Caco-2 (cell line): ENCODE measurements around the gene ARID2. TPM values are rescaled to one million over a fixed set of nuclear protein-coding genes. Genes with fewer than 3 reads are reported as not detected.

ENCODE experiments used
- BruUV-seq: library from RNA; stranded (reverse); fragments of 400-500 nt; replicated peaks from 2 replicates; lab custom pipeline; 2021; lab: Mats Ljungman, UMichigan
- CTCF ChIA-PET: fragments of 300-600 bp; sonication (Branson Sonifier 250); formaldehyde crosslinking; loops from one replicate; lab custom pipeline; 2022; ENCODE audit warnings: antibody characterized with exemption; lab: Charles Lee
- POLR2A ChIA-PET: fragments of 300-600 bp; sonication (Branson Sonifier 250); formaldehyde crosslinking; loops from one replicate; lab custom pipeline; 2022; ENCODE audit warnings: antibody characterized with exemption; lab: Charles Lee
- DNase-seq, 2 experiments: peaks; one replicate each; pipeline versions ENCODE4 v3.0.0 to v3.0.0-alpha.2; 2020 to 2022
- H3K27me3 ChIP-seq: replicated peaks from 2 replicates; pipeline ENCODE4 v1.6.0; 2011; ENCODE audit warnings: low read length; ENCODE audit not compliant: control insufficient read depth, insufficient read depth
- H3K36me3 ChIP-seq: 2 replicates; pipeline ENCODE4 v1.5.1; 2011; ENCODE audit warnings: low read length; ENCODE audit not compliant: control insufficient read depth, insufficient read depth
- H3K4me1 ChIP-seq: fragments of 250-450 bp; sonication (Bioruptor Pico); 2 replicates; pipeline ENCODE4 v1.5.1; 2020; ENCODE audit warnings: mild to moderate bottlenecking
- H3K4me3 ChIP-seq: 2 replicates; pipeline ENCODE4 v1.5.1; 2011; ENCODE audit warnings: low read depth, mild to moderate bottlenecking, control low read depth, low read length
- H3K9me3 ChIP-seq: fragments of 250-450 bp; sonication (Bioruptor Pico); 2 replicates; pipeline ENCODE4 v1.5.1; 2020; ENCODE audit warnings: mild to moderate bottlenecking, moderate library complexity
- H3K27ac Mint-ChIP-seq: one replicate; pipeline ENCODE4 v1.8.0; 2022; ENCODE audit warnings: mixed read lengths; ENCODE audit not compliant: unreplicated experiment
- H3K27me3 Mint-ChIP-seq: one replicate; pipeline ENCODE4 v1.8.0; 2022; ENCODE audit warnings: mixed read lengths; ENCODE audit not compliant: insufficient read depth, unreplicated experiment
- H3K36me3 Mint-ChIP-seq: one replicate; pipeline ENCODE4 v1.8.0; 2022; ENCODE audit warnings: mild to moderate bottlenecking, mixed read lengths; ENCODE audit not compliant: insufficient read depth, unreplicated experiment
- H3K4me1 Mint-ChIP-seq: one replicate; pipeline ENCODE4 v1.8.0; 2022; ENCODE audit warnings: low read depth, mixed read lengths; ENCODE audit not compliant: unreplicated experiment
- H3K4me3 Mint-ChIP-seq: one replicate; pipeline ENCODE4 v1.8.0; 2022; ENCODE audit warnings: mild to moderate bottlenecking, moderate library complexity, mixed read lengths; ENCODE audit not compliant: unreplicated experiment
- H3K9me3 Mint-ChIP-seq: one replicate; pipeline ENCODE4 v1.8.0; 2022; ENCODE audit warnings: mixed read lengths; ENCODE audit not compliant: unreplicated experiment
- intact Hi-C: fragments of 100-400 bp; cut with micrococcal nuclease; formaldehyde crosslinking; loops from one replicate; pipeline ENCODE4 v1.10.0; 2022; ENCODE audit not compliant: unreplicated experiment
- total RNA-seq: library from RNA; stranded (reverse); gene quantifications from 2 replicates; pipeline ENCODE4 v1.2.3, GENCODE V29; 2022
- TF ChIP-seq, protein P1 (sequence below), 2 experiments: fragments of 200-600 bp in 1 of 2; IDR thresholded peaks; 1 replicate in 1 of 2; 2 replicates in 1 of 2; pipeline versions ENCODE4 v1.5.1 to v1.8.0; 2011 to 2022; ENCODE audit warnings: antibody characterized with exemption in 1 of 2, control low read depth in 1 of 2, inconsistent platforms in 1 of 2, low read depth in 1 of 2, low read length in 1 of 2, mild to moderate bottlenecking in 1 of 2, moderate library complexity in 1 of 2; ENCODE audit not compliant: insufficient read depth in 1 of 2, severe bottlenecking in 1 of 2, unreplicated experiment in 1 of 2

The ARID2 gene
- total RNA-seq, 1 experiment from 2014 or later, result 53.9 TPM

DNA sequence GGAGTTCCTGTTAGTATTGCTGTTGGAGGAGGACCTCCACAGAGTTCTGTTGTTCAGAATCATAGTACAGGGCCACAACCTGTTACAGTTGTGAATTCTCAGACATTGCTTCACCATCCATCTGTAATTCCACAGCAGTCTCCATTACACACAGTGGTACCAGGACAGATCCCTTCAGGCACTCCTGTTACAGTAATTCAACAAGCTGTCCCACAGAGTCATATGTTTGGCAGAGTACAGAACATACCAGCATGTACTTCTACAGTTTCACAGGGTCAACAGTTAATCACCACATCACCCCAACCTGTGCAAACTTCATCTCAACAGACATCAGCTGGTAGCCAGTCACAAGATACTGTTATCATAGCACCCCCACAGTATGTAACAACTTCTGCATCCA lies 120.8 kb downstream of the ARID2 start:
- no peaks in the 10 kb centered on the region for H3K4me1 Mint-ChIP-seq
- BruUV-seq, result no TSS peak
- intact Hi-C loops, result no loop called here

DNA sequence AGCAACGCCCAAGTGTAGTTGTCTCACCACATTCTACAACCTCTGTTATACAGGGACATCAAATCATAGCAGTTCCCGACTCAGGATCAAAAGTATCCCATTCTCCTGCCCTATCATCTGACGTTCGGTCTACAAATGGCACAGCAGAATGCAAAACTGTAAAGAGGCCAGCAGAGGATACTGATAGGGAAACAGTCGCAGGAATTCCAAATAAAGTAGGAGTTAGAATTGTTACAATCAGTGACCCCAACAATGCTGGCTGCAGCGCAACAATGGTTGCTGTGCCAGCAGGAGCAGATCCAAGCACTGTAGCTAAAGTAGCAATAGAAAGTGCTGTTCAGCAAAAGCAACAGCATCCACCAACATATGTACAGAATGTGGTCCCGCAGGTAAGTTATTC lies 123.0 kb downstream of the ARID2 start:
- no peaks in the 10 kb centered on the region for H3K4me1 ChIP-seq
- H3K4me3 ChIP-seq, result no peak overlapping the region
- H3K9me3 ChIP-seq, result no peaks in the 10 kb centered on the region
- CTCF ChIA-PET, result no interaction called here
- H3K4me1 Mint-ChIP-seq, result no peaks in the 10 kb centered on the region
- no peaks in the 10 kb centered on the region for H3K27me3 ChIP-seq
- no peak overlapping the region for H3K4me3 Mint-ChIP-seq
- TF ChIP-seq, protein P1, sequence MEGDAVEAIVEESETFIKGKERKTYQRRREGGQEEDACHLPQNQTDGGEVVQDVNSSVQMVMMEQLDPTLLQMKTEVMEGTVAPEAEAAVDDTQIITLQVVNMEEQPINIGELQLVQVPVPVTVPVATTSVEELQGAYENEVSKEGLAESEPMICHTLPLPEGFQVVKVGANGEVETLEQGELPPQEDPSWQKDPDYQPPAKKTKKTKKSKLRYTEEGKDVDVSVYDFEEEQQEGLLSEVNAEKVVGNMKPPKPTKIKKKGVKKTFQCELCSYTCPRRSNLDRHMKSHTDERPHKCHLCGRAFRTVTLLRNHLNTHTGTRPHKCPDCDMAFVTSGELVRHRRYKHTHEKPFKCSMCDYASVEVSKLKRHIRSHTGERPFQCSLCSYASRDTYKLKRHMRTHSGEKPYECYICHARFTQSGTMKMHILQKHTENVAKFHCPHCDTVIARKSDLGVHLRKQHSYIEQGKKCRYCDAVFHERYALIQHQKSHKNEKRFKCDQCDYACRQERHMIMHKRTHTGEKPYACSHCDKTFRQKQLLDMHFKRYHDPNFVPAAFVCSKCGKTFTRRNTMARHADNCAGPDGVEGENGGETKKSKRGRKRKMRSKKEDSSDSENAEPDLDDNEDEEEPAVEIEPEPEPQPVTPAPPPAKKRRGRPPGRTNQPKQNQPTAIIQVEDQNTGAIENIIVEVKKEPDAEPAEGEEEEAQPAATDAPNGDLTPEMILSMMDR (IDR thresholded peaks at IDR 0.05; ENCODE audit: insufficient read depth in 1 of 2, low read depth in 1 of 2, low read length in 1 of 2, severe bottlenecking in 1 of 2, unreplicated experiment in 1 of 2), result no peak
- POLR2A ChIA-PET, result no interaction called here
- peaks cover 47% of the 10 kb centered on the region for H3K36me3 Mint-ChIP-seq
- H3K27ac Mint-ChIP-seq, result no peak overlapping the region
- H3K9me3 Mint-ChIP-seq, result no peaks in the 10 kb centered on the region
- BruUV-seq, result no TSS peak
- intact Hi-C loops, result no loop called here
- peaks cover 7% of the 10 kb centered on the region for H3K36me3 ChIP-seq
- H3K27me3 Mint-ChIP-seq, result no peaks in the 10 kb centered on the region
- no peak for DNase-seq

More for the DNA sequence above, 120.8 kb downstream of the ARID2 start:
- Histone ChIP-seq H3K9me3 (no peaks in the 10 kb centered on the region), H3K36me3 (peaks cover 7% of the 10 kb centered on the region), H3K4me3 (no peak overlapping the region), H3K27me3 (no peaks in the 10 kb centered on the region), H3K4me1 (no peaks in the 10 kb centered on the region)
- DNase-seq, result no peak
- no peaks in the 10 kb centered on the region for H3K27me3 Mint-ChIP-seq
- no peak overlapping the region for H3K27ac Mint-ChIP-seq
- CTCF ChIA-PET, result no interaction called here
- TF ChIP-seq, protein P1 (IDR thresholded peaks at IDR 0.05; ENCODE audit: insufficient read depth in 1 of 2, low read depth in 1 of 2, low read length in 1 of 2, severe bottlenecking in 1 of 2, unreplicated experiment in 1 of 2), result no peak
- H3K4me3 Mint-ChIP-seq, result no peak overlapping the region
- POLR2A ChIA-PET, result no interaction called here
- H3K36me3 Mint-ChIP-seq, result peaks cover 55% of the 10 kb centered on the region
- H3K9me3 Mint-ChIP-seq, result no peaks in the 10 kb centered on the region

DNA sequence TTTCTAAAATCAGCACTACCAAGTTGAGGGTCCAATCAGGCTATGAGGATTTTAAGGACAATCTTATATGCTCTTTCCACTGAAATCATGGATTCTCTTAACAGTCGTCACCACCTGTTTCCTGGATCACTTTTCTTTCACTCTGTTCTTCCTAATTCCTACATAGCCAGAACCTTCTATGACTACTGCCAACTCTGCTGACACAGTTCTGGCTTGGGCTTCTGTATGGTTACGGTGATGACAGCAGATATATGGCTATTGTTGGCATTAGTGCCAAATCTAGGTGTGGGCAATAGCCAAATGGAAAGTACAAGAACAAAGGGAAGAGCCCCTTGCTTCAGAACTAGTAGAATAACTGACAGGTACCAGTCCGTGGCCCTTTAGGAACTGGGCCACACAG lies 124.0 kb downstream of the ARID2 start:
- TF ChIP-seq, protein P1 (IDR thresholded peaks at IDR 0.05; ENCODE audit: insufficient read depth in 1 of 2, low read depth in 1 of 2, low read length in 1 of 2, severe bottlenecking in 1 of 2, unreplicated experiment in 1 of 2), result no peak
- CTCF ChIA-PET, result no interaction called here
- BruUV-seq, result no TSS peak
- Histone ChIP-seq H3K27me3 (no peaks in the 10 kb centered on the region), H3K4me1 (no peaks in the 10 kb centered on the region), H3K4me3 (no peak overlapping the region), H3K9me3 (no peaks in the 10 kb centered on the region), H3K36me3 (peaks cover 7% of the 10 kb centered on the region)
- H3K4me3 Mint-ChIP-seq, result no peak overlapping the region
- no peak for DNase-seq
- POLR2A ChIA-PET, result no interaction called here
- no peaks in the 10 kb centered on the region for H3K27me3 Mint-ChIP-seq
- intact Hi-C loops, result no loop called here
- peaks cover 51% of the 10 kb centered on the region for H3K36me3 Mint-ChIP-seq
- no peaks in the 10 kb centered on the region for H3K9me3 Mint-ChIP-seq
- no peaks in the 10 kb centered on the region for H3K4me1 Mint-ChIP-seq
- H3K27ac Mint-ChIP-seq, result no peak overlapping the region
